Mucosa of rectum (tissue), 2 donors: ENCODE data around the gene PBLD.
"Not testable (repeated sequence)": the region's sequence is repeated elsewhere in the genome, so short reads cannot be mapped to it uniquely, and the experiment has no call there.

Source experiments
- H3K27ac ChIP-seq, 2 donors: one replicate each; pipeline ENCODE4 v1.7.0; 2013; ENCODE audit warnings: inconsistent platforms in 2 of 2, low read depth in 2 of 2, low read length in 2 of 2
- H3K27me3 ChIP-seq, 2 donors: one replicate each; pipeline ENCODE4 v1.7.0; 2013; ENCODE audit warnings: low read length in 2 of 2; ENCODE audit not compliant: control insufficient read depth in 2 of 2, insufficient read depth in 2 of 2
- H3K36me3 ChIP-seq, 2 donors: one replicate each; pipeline ENCODE4 v1.7.0; 2013; ENCODE audit warnings: low read length in 2 of 2; ENCODE audit not compliant: control insufficient read depth in 2 of 2, insufficient read depth in 2 of 2
- H3K4me1 ChIP-seq, 2 donors: one replicate each; pipeline ENCODE4 v1.7.0; 2013; ENCODE audit warnings: low read length in 2 of 2, mild to moderate bottlenecking in 1 of 2; ENCODE audit not compliant: control insufficient read depth in 2 of 2, insufficient read depth in 2 of 2
- H3K4me3 ChIP-seq, 2 donors: one replicate each; pipeline ENCODE4 v1.7.0; 2013; ENCODE audit warnings: low read length in 2 of 2
- H3K9ac ChIP-seq, 2 donors: one replicate each; pipeline ENCODE4 v1.7.0; 2013; ENCODE audit warnings: low read length in 2 of 2, low read depth in 1 of 2, mild to moderate bottlenecking in 1 of 2
- H3K9me3 ChIP-seq, 2 donors: one replicate each; pipeline ENCODE4 v1.7.0; 2013; ENCODE audit warnings: low read length in 2 of 2; ENCODE audit not compliant: control insufficient read depth in 2 of 2
- donor health status: healthy.
- donor health status: Normal muscosa, but diverticular disease.

PBLD gene

DNA sequence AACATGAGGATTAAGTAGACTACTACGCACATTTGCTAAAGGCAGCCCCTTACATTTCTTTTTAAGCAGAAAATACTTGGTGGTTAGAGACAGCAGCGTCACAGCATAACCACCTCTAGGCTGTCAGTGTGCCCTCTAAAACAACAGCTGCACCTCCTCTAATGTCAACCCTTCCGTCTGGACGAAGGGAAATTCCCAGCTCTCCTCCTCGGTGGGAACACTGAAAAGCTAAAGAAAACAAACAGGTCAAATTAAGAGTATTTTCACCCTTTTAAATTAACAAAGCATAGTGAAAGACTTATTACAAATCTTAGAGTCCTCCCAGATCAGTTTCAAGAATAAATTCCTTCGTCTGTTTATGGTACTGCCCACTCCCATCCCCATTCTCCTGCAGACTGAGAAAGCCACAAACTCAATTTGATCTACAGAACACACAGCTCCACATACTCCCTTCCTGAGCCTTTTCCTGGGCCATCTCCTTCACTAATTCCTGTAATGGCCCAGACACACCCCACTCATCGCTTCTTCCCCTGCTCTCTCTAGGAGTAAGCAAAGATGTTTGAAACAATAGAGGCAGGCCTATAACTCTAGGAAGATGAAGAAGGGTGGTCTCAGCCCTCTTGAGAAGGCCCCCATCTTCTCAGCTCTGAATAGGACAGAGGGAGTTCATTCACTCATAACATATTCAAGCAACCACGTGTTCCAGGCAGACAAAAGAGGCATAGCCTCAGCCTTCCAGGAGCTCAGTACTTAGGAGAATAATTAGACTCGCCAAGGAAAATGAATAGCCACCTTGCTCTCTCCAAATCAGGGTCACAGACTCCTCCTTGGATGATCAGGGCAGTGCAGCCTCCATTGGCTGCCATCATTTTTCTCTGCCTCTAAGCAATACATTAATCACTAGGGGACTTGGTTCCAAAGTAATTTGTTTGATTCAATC, 48.4 kb downstream of the PBLD start:
- no peaks in the 10 kb centered on the region for H3K9me3 ChIP-seq
- H3K36me3 ChIP-seq, result peaks cover 19 to 21% of the 10 kb centered on the region in 2 donors
- H3K27ac ChIP-seq, result no peak overlapping the region
- H3K4me1 ChIP-seq, result no peaks in the 10 kb centered on the region
- H3K9ac ChIP-seq, result no peak overlapping the region
- no peaks in the 10 kb centered on the region for H3K27me3 ChIP-seq
- no peak overlapping the region for H3K4me3 ChIP-seq

DNA sequence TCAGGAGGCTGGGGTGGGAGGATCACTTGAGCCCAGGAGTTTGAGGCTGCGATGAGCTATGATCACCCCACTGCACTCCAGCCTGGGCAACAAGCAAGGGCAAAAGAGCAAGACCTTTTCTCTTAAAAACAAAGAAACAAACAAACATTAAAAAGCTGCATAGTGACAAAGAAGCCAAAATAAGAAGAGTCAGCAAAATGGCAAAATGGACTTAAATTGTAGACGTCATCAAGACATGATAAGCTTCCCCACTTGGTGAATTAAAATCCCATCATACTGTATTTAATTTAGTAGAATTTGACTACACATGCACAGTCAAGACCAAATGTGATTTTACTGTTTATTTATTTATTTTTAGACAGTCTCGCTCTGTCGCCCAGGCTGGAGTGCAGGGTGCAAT, 52.0 kb downstream of the PBLD start:
- Histone ChIP-seq H3K36me3 (peaks cover 2 to 3% of the 10 kb centered on the region in 2 donors), H3K4me1 (no peaks in the 10 kb centered on the region), H3K9me3 (peaks cover 0 to 3% of the 10 kb centered on the region in 2 donors), H3K27ac (no peak overlapping the region), H3K4me3 (no peak overlapping the region), H3K27me3 (no peaks in the 10 kb centered on the region), H3K9ac (no peak overlapping the region)

DNA sequence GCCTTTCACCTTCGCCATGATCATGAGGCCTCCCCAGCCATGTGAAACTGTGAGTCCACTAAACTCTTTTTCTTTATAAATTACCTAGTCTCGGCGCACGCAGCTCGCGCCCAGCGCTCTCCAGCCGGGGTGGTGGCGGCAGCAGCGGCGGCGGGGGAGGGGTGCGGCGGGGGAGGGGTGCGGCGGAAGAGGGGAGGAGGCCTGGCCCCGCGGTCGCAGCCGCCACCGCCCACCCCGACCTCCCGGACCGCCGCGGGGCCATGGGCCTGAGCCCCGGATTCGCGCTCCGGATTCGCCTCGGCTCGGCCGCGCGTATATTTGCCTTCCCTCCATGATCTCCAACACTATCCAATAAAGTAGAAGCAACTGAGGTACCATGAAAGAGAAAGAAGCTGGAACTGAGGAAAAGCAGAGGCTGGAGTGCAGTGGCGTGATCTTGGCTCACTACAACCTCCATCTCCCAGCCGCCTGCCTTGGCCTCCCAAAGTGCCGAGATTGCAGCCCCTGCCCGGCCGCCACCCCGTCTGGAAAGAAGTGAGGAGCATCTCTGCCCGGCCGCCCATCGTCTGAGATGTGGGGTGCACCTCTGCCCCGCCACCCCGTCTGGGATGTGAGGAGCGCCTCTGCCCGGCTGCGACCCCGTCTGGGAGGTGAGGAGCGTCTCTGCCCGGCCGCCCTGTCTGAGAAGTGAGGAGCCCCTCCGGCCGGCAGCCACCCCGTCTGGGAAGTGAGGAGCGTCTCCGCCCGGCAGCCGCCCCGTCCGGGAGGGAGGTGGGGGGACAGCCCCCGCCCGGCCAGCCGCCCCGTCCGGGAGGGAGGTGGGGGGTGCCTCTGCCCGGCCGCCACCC, 53.6 kb downstream of the PBLD start:
- H3K9ac ChIP-seq, H3K27ac ChIP-seq, H3K36me3 ChIP-seq, H3K27me3 ChIP-seq, H3K4me3 ChIP-seq, H3K4me1 ChIP-seq, H3K9me3 ChIP-seq: not testable (repeated sequence)

DNA sequence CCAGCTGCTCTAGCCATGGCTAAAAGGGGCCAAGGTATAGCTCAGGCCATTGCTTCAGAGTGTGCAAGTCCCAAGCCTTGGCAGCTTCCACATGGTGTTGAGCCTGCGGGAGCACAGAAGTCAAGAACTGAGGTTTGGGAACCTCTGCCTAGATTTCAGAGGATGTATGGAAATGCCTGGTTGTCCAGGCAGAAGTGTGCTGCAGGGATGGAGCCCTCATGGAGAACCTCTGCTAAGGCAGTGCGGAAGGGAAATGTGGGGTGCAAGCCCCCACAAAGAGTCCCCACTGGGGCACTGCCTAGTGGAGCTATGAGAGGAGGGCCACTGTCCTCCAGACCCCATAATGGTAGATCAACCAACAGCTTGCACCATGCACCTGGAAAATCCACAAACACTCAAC, 54.9 kb downstream of the PBLD start:
- not testable (repeated sequence) for H3K27me3 ChIP-seq, H3K9me3 ChIP-seq, H3K4me1 ChIP-seq, H3K9ac ChIP-seq, H3K36me3 ChIP-seq, H3K4me3 ChIP-seq, H3K27ac ChIP-seq

DNA sequence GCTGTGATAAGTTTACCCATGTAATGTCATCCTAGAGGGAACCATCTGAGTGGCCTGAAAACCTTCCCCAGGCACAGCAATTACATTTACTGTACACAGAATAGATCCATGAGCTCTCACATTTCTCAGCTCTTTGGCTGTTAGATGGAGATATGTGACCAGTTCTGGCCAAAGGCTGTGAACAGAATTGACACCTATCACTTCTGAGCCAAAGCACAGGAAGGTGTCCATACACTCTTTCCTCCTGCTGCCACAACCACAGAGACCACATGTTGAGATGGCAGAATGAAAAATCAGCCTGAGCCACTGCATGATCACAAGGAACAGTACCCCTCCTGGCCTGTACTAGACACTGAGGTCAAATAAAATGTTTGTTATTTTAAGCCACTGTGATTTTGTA, 56.5 kb downstream of the PBLD start:
- Histone ChIP-seq H3K4me3 (no peak overlapping the region), H3K27ac (no peak overlapping the region), H3K9ac (no peak overlapping the region), H3K4me1 (no peaks in the 10 kb centered on the region), H3K27me3 (no peaks in the 10 kb centered on the region), H3K36me3 (no peaks in the 10 kb centered on the region), H3K9me3 (peaks cover 0 to 3% of the 10 kb centered on the region in 2 donors)

DNA sequence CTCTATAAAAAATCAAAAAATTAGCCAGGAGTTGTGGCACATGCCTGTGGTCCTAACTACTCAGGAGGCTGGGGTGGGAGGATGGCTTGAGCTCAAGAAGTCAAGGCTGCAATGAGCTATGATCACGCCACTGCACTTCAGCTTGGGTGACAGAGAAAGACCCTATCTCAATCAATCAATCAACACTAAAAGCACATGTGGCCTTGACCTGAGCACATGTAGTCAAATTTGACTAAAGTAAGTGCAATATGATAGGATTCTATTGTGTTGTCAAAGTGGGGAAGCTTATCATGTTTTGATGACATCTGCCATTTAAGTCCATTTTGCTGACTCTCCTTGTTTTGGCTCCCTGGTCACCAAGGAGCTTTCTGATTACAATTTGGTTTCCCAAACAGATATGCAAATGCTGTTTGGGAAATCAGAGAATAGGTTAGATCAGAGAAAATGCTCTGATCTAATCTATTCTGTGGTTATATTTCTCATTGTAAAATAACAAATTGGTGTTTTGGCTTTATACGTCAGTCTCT, 57.1 kb downstream of the PBLD start:
- Histone ChIP-seq H3K9me3 (peaks cover 0 to 3% of the 10 kb centered on the region in 2 donors), H3K36me3 (no peaks in the 10 kb centered on the region), H3K9ac (no peak overlapping the region), H3K27me3 (no peaks in the 10 kb centered on the region), H3K4me1 (no peaks in the 10 kb centered on the region), H3K27ac (no peak overlapping the region), H3K4me3 (no peak overlapping the region)

DNA sequence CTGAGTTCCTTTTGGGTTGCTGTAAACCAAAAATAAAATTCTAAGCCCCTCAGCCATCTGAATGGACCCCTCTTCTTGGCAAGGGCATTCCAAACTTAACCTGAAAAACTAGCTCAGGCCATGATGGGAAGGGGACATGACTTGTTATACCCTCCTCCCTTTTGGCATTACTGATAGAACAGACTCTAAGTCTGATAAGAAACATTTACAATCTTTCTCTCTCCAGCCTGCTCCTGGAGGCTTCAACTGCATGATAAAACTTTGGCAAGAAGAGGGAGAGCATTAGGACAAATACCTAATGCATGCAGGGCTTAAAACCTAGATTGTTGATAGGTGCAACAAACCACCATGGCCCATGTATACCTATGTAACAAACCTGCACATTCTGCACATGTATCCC, 59.9 kb downstream of the PBLD start:
- Histone ChIP-seq H3K27me3 (no peaks in the 10 kb centered on the region), H3K9ac (no peak overlapping the region), H3K4me3 (no peak overlapping the region), H3K36me3 (no peaks in the 10 kb centered on the region), H3K4me1 (no peaks in the 10 kb centered on the region), H3K9me3 (peaks cover 0 to 2% of the 10 kb centered on the region in 2 donors), H3K27ac (no peak overlapping the region)

DNA sequence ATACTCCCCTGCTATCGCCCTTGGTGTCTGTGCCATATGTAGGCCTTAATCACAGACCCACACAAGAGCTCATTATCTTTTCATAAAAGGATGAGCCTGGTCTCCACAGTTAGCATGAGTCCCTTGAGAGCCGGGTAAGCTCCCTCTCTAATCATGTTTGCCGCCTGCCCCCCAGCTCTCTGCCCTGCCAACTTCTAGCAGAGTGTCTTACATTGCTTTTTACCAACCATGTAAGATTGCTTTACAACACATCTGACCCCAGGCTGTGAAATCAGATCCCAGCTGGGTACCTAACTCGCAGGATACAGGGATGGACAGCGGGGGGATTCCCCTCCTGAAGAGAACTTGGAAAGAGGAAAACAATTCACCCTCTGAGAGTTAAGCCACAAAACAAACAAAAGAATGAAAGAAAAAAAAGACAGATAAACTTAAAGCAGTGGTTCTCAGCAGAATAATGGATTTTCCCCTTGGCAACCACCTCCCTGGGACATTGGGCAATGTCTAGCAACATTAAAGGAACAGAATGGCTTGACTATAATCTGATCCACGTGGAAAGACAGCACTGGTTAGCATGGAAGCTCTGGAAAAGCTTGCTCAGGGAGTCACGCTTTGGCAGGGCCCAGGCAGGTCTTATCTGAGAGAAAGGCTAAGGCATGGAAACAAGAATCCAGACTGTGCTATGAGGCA, 61.4 kb downstream of the PBLD start:
- Histone ChIP-seq H3K27ac (no peak overlapping the region), H3K9ac (no peak overlapping the region), H3K36me3 (no peaks in the 10 kb centered on the region), H3K4me3 (no peak overlapping the region), H3K4me1 (no peaks in the 10 kb centered on the region), H3K9me3 (no peaks in the 10 kb centered on the region), H3K27me3 (no peaks in the 10 kb centered on the region)

DNA sequence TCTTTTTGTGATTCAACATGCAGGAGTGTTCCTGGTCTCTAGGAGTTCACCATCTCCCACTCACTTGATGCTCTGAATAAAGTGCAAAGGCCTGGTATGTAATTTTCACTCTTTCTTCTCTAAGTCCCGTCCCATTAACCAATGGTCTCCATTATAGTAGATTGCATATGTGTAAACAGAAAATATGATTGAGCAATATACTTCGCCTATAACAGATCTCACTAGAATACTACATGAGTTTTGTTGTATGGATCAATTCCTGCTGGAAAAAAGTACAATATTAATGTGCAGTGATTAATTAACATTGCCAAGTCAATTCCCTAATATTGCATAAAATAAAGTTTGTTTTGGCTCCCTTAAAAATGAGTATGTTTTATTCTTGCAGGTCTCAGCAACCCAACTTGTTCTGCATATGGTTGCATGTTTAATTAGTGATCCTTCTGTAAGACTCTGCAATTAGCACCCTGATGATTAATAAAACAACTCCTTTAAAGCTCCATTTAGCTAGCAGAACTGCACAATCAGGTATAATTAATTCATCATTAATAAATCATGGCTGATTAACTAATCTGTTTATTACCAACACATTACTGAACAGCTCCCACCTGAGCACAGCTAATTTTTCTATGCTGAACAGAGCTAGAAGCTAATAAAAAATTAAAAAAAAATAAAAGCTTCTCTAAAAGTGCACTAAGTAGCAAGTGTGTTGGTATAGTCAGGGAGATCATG, 63.0 kb downstream of the PBLD start:
- Histone ChIP-seq H3K9ac (no peak overlapping the region), H3K36me3 (no peaks in the 10 kb centered on the region), H3K27me3 (no peaks in the 10 kb centered on the region), H3K4me3 (no peak overlapping the region), H3K27ac (no peak overlapping the region), H3K4me1 (no peaks in the 10 kb centered on the region), H3K9me3 (no peaks in the 10 kb centered on the region)
